Activated CD4-positive, alpha-beta T cell treated with anti-CD3 and anti-CD28 coated beads for 1 hour (primary cell): ENCODE data around the gene C5.
"Not testable (repeated sequence)": the region's sequence is repeated elsewhere in the genome, so short reads cannot be mapped to it uniquely, and the experiment has no call there.

Experiments used
- DNase-seq: peaks from one replicate; pipeline ENCODE4 v3.0.0-alpha.2; 2020

C5 gene

DNA sequence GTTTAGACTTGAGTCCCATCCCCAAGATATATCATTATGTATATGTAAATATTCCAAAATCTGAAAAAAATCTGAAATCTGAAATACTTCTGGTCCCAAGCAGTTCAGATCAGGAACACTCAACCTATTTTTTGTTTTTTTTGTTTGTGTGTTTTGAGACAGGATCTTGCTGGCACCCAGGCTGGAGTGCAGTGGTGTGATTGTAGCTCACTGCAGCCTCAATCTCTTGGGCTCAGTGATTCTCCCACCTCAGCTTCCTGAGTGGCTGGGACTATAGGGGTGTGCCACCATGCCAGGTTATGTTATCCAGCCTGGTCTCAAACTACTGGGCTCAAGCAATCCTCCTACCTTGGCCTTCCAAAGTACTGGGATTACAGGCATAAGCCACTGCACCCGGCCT is 72.8 kb downstream of the C5 start:
- DNase-seq, result no peak

GRCh38 chr9:120974921-120975320 is 75.2 kb downstream of the C5 start:
- no peak for DNase-seq

GRCh38 chr9:120974181-120974580 is 75.9 kb downstream of the C5 start:
- DNase-seq, result no peak

GRCh38 chr9:120971938-120972337 is 78.1 kb downstream of the C5 start:
- no peak for DNase-seq

GRCh38 chr9:120971471-120971870 is 78.6 kb downstream of the C5 start:
- not testable (repeated sequence) for DNase-seq

- no peak for DNase-seq
These were observed 79.8 kb downstream of the C5 start for GRCh38 chr9:120970244-120970643.

- DNase-seq, result no peak
These were observed 84.1 kb downstream of the C5 start for GRCh38 chr9:120966013-120966369.

GRCh38 chr9:120965344-120966012 is 84.6 kb downstream of the C5 start:
- DNase-seq, result no peak

DNA sequence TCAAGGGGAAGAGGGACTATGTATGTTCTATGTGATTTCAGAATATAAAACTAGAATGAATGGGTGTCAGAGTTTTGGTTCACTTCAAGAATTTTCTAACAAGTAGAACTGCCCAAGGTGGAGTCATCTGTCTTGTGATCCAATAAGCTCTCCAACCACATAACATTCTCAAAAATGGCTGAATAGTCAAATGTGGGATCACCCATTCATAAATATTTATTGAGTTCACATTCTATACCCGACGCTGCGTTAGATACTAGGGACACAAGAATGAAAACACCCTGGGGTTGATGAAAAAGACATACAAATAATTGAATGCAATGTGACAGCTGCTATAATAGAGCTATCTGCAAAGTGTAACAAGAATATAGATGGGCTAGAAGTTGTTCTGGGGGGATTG is 88.1 kb downstream of the C5 start:
- no peak for DNase-seq

DNA sequence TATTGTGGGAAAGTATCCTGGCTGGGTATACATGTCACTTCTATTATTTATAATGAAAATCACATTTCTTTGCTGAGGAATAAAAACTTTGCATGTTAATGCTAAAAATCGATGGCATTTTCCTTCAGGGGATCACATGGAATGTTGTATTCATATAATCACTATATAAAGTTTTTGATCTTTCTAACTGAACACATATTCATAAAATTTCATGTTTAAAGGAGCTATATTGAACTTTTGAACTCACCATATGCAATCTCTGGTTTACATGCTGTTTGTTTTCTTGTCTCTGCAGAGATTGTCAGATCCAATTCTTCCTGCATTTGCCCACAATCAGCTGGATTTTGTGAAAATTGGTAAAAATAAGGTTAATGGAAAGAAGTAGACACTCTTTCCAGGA is 90.1 kb downstream of the C5 start:
- no peak for DNase-seq

GRCh38 chr9:120956862-120957261 is 93.2 kb downstream of the C5 start:
- DNase-seq, result no peak

DNA sequence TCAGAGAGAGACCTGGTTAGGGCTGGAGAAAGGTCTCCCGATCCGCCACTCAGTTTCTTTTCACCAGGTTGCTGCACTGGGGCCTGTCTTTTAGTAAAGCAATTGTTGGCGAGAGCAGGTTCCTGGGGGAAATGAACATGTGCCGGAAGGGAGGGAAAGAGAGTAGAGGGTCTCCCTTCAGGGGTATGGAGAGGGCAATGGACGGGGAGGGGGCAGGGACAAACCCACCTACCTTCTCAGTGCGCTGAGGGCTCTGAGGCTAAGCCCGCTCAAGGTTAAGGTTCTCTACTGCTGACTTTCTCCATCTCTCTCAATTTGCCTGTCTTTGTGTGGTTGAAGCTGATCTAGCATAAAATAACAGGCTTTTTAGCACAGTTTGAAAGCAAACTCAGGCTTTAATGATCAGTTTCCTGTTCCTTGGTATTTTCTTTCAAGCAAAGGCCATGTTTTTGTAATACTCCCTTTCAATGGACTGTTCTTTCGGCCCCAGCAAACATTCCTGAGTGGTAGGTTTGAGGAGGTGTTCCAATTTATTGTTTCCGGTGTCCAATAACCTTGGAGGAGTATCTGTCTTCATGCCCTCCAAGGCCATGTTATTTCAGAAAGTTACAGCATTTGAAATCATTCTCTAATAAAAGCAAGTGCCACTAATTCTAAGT is 98.0 kb downstream of the C5 start:
- DNase-seq, result no peak

DNA sequence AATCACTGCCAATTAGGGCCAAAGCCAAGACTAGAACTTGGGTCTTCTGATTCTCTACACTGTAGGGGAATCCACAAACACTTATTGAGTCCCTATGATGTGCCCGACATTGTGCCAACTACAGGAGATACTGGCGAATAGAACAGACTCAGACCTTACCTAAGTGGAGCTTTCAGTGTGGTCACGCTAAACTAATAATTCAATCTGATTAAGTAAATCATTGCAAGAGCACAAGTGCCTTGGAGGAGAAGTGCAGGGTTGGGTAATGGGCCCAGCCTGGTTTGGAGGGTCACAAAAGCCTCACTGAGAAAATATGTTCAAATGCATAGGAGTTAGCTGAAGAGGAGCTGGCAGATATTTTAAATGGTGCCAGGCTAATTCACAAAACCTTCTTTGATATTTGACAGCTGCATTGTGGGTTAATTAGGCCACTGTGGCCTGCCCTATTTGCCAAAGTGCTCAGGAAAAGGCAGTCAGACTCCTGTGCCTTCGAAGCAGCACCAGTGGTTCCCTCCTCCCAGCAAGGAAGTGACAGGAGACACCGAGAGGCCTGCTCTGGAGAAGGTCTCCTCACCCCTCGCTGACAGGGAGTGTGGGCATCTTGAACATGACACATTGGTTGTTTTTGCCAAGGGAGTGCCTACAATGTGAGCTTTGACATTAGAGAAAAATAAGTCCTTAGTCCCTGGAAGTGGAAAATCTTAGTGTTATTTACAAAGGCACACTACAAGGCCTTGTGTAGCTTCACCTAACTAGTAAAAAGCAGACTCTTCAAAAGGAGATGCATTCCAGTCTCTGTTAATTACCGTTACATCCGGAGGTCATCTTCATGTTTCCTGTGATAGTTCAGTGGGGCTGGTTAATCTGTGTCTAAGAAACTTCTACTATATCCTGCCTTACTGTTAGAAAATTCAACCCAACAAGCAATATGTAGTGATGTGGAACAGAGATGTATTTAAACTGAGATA is 99.4 kb downstream of the C5 start:
- DNase-seq, result no peak

- DNase-seq, result no peak
These were observed 100.8 kb downstream of the C5 start for GRCh38 chr9:120949290-120949689.

GRCh38 chr9:120948824-120949223 is 101.3 kb downstream of the C5 start:
- no peak for DNase-seq

- DNase-seq, result no peak
These were observed 102.9 kb downstream of the C5 start for GRCh38 chr9:120947222-120947621.

- DNase-seq, result no peak
These were observed 103.8 kb downstream of the C5 start for GRCh38 chr9:120946259-120946658.

DNA sequence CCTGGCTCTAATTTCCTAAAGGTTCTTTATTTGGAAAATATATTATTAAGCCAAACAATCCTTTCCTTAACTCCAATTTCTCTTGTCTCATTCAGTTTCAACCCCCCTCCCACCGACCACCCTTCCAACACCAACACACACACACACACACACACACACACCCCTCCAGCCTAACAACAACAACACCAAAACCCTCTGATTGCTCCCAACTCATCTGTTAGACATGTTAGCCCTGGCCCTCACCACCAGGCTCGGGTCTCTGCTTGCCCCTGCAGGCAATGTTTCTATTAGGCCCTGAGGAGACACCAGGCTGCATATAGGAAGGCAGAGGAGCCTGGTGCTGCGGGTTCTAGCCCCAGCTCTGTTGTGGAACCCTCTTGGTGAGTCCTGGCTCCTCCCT is 105.1 kb downstream of the C5 start:
- DNase-seq, result no peak

DNA sequence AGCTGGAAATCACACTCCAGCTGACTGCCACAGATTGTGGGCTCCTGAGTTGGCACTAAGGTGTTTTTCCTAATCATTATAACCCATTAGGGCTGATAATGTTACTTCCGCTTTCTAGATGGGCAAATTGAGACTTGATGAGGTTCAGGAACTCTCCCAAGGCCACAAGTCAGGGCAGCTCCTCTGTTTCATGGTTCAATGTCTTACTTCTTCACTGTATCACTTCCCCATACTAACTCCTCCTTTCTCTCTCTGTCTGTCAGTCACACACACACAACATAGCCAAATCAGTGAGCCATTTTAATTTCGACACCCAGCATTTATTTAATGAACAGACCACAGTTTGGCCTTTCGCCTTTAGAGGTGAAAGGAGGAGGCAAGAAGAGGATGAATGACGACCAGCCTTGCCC is 105.6 kb downstream of the C5 start:
- DNase-seq, result no peak

- DNase-seq, result no peak
These were observed 107.7 kb downstream of the C5 start for GRCh38 chr9:120942186-120943001.

GRCh38 chr9:120941046-120941770 is 108.9 kb downstream of the C5 start:
- DNase-seq, result no peak

GRCh38 chr9:120940573-120940972 is 109.5 kb downstream of the C5 start:
- no peak for DNase-seq
